Gastrocnemius medialis (tissue), 4 donors: ENCODE data around the gene REXO1.
"Not testable (repeated sequence)": the region's sequence is repeated elsewhere in the genome, so short reads cannot be mapped to it uniquely, and the experiment has no call there.

Source experiments
- CTCF ChIP-seq, 5 experiments: fragments of 450-650 bp in 3 of 5; fragments of 200-600 bp in 2 of 5; sonication (generic) in 2 of 5; IDR thresholded peaks in 4 of 5; conservative IDR thresholded peaks in 1 of 5; 1 replicate in 4 of 5; 2 replicates in 1 of 5; pipeline ENCODE4 v1.5.1; 2016 to 2019; ENCODE audit warnings: antibody characterized with exemption in 5 of 5, mild to moderate bottlenecking in 3 of 5, moderate library complexity in 3 of 5
- POLR2A ChIP-seq, 2 donors: fragments of 450-650 bp; IDR thresholded peaks; one replicate each; pipeline ENCODE4 v1.6.1; 2017; ENCODE audit warnings: antibody characterized with exemption in 2 of 2, mild to moderate bottlenecking in 2 of 2, moderate library complexity in 2 of 2

GRCh38 chr19:1881393-1882088, 33.3 kb upstream of the REXO1 start:
- TF ChIP-seq CTCF (IDR thresholded peaks at IDR 0.05 in 4 of 5, conservative IDR thresholded peaks at IDR 0.05 in 1 of 5); POLR2A (IDR thresholded peaks at IDR 0.05): not testable (repeated sequence)
